Liver (tissue), 9 donors: Measurements from ENCODE around the gene OR10P1. TPM values are rescaled to one million over a fixed set of nuclear protein-coding genes. Genes with fewer than 3 reads are reported as not detected.

Source experiments
- DNase-seq: peaks from one replicate; pipeline ENCODE4 v3.0.0-alpha.2; 2017; ENCODE audit warnings: low spot score
- H3K27ac ChIP-seq, 2 donors: one replicate each; pipeline ENCODE4 v1.7.0; 2013; ENCODE audit warnings: inconsistent platforms in 2 of 2, low read length in 2 of 2, control low read depth in 1 of 2, low read depth in 1 of 2, mild to moderate bottlenecking in 1 of 2
- H3K27me3 ChIP-seq, 4 donors: one replicate each; pipeline versions ENCODE4 v1.6.1 to v1.7.0; 2013; ENCODE audit warnings: low read length in 3 of 4, inconsistent platforms in 1 of 4, mild to moderate bottlenecking in 1 of 4, moderate library complexity in 1 of 4; ENCODE audit not compliant: control insufficient read depth in 4 of 4, insufficient read depth in 4 of 4
- H3K36me3 ChIP-seq, 4 donors: one replicate each; pipeline versions ENCODE4 v1.6.1 to v1.7.0; 2013; ENCODE audit warnings: low read length in 3 of 4, mild to moderate bottlenecking in 3 of 4, low read depth in 1 of 4, moderate library complexity in 1 of 4; ENCODE audit not compliant: control insufficient read depth in 4 of 4, insufficient read depth in 3 of 4
- H3K4me1 ChIP-seq, 4 donors: one replicate each; pipeline versions ENCODE4 v1.6.1 to v1.7.0; 2013; ENCODE audit warnings: low read length in 3 of 4, mild to moderate bottlenecking in 3 of 4, moderate library complexity in 1 of 4; ENCODE audit not compliant: control insufficient read depth in 4 of 4, insufficient read depth in 4 of 4
- H3K4me3 ChIP-seq, 3 donors: one replicate each; pipeline versions ENCODE4 v1.6.1 to v1.7.0; 2013; ENCODE audit warnings: low read length in 3 of 3, control low read depth in 1 of 3, low read depth in 1 of 3, mild to moderate bottlenecking in 1 of 3
- H3K9ac ChIP-seq, 2 donors: one replicate each; pipeline ENCODE4 v1.7.0; 2013; ENCODE audit warnings: low read length in 2 of 2, mild to moderate bottlenecking in 2 of 2, moderate library complexity in 2 of 2, control low read depth in 1 of 2, low read depth in 1 of 2
- H3K9me3 ChIP-seq, 4 donors: one replicate each; pipeline versions ENCODE4 v1.6.1 to v1.7.0; 2013; ENCODE audit warnings: low read length in 3 of 4; ENCODE audit not compliant: control insufficient read depth in 4 of 4
- CTCF ChIP-seq: fragments of 150-350 bp; IDR thresholded peaks from 2 replicates; pipeline ENCODE4 v1.5.1; 2017; ENCODE audit warnings: improper control_type of control experiment, low read depth, low read length; ENCODE audit not compliant: missing input control
- EGR1 ChIP-seq, 2 donors: IDR thresholded peaks; 2 replicates each; pipeline ENCODE4 v1.6.1; 2016 to 2018; ENCODE audit warnings: antibody characterized with exemption in 2 of 2, low read depth in 2 of 2
- FOXA1 ChIP-seq: IDR thresholded peaks from 2 replicates; pipeline ENCODE4 v1.6.1; 2016; ENCODE audit warnings: antibody characterized with exemption
- FOXA2 ChIP-seq: IDR thresholded peaks from 2 replicates; pipeline ENCODE4 v1.6.1; 2016; ENCODE audit warnings: antibody characterized with exemption
- GABPA ChIP-seq, 2 donors: IDR thresholded peaks in 1 of 2; conservative IDR thresholded peaks in 1 of 2; 2 replicates each; pipeline ENCODE4 v1.6.1; 2016; ENCODE audit warnings: antibody characterized with exemption in 2 of 2, mild to moderate bottlenecking in 1 of 2, moderate library complexity in 1 of 2
- HNF4A ChIP-seq, 2 donors: conservative IDR thresholded peaks; 2 replicates each; pipeline ENCODE4 v1.6.1; 2016; ENCODE audit warnings: antibody characterized with exemption in 2 of 2, mild to moderate bottlenecking in 2 of 2
- HNF4G ChIP-seq: IDR thresholded peaks from 2 replicates; pipeline ENCODE4 v1.6.1; 2016; ENCODE audit warnings: antibody characterized with exemption
- JUND ChIP-seq, 2 donors: IDR thresholded peaks; 2 replicates each; pipeline ENCODE4 v1.6.1; 2016; ENCODE audit warnings: antibody characterized with exemption in 2 of 2
- NR2F2 ChIP-seq: IDR thresholded peaks from 2 replicates; pipeline ENCODE4 v1.6.1; 2016; ENCODE audit warnings: antibody characterized with exemption
- RAD21 ChIP-seq, 2 donors: IDR thresholded peaks; 2 replicates each; pipeline ENCODE4 v1.6.1; 2016; ENCODE audit warnings: antibody characterized with exemption in 2 of 2, mild to moderate bottlenecking in 2 of 2
- RXRA ChIP-seq, 2 donors: IDR thresholded peaks; 2 replicates each; pipeline ENCODE4 v1.6.1; 2017 to 2018; ENCODE audit warnings: antibody characterized with exemption in 2 of 2, mild to moderate bottlenecking in 1 of 2
- SP1 ChIP-seq: IDR thresholded peaks from 2 replicates; pipeline ENCODE4 v1.6.1; 2018; ENCODE audit warnings: antibody characterized with exemption, mild to moderate bottlenecking
- TAF1 ChIP-seq: conservative IDR thresholded peaks from 2 replicates; pipeline ENCODE4 v1.6.1; 2016; ENCODE audit warnings: antibody characterized with exemption, mild to moderate bottlenecking
- YY1 ChIP-seq: IDR thresholded peaks from 2 replicates; pipeline ENCODE4 v1.6.1; 2016; ENCODE audit warnings: antibody characterized with exemption, mild to moderate bottlenecking
- WGBS: extraction: QIAGEN DNeasy Blood & Tissue Kit; methylation state at CpG from one replicate; pipeline ENCODE4 v1.1.7; 2013; 5-methylcytosine and 5-hydroxymethylcytosine counted together
- polyA plus RNA-seq, 2 donors: library from polyadenylated mRNA; stranded (reverse) in 1 of 2; unstranded in 1 of 2; fragments of 200-250 nt in 1 of 2; fragments of >200 nt in 1 of 2; fragmentation: Nextera tagmentation in 1 of 2; extraction: Ambion mirVana in 1 of 2; gene quantifications; one replicate each; pipeline versions ENCODE4 v1.2.1 to v1.2.3, GENCODE V29; 2013 to 2015
- total RNA-seq, 2 donors: library from RNA; depleted of rRNA; stranded (reverse); fragments of >200 nt; gene quantifications; one replicate each; pipeline ENCODE4 v1.2.3, GENCODE V29; 2014
- TF ChIP-seq, protein P1 (sequence below): IDR thresholded peaks from 2 replicates; pipeline ENCODE4 v1.6.1; 2016; ENCODE audit warnings: antibody characterized with exemption
- TF ChIP-seq, protein P2 (sequence below): IDR thresholded peaks from 2 replicates; pipeline ENCODE4 v1.6.1; 2016; ENCODE audit warnings: antibody characterized with exemption
- TF ChIP-seq, protein P3 (sequence below): IDR thresholded peaks from 2 replicates; pipeline ENCODE4 v1.6.1; 2016; ENCODE audit warnings: antibody characterized with exemption, mild to moderate bottlenecking
- TF ChIP-seq, protein P4 (sequence below): IDR thresholded peaks from 2 replicates; pipeline ENCODE4 v1.6.1; 2016; ENCODE audit warnings: antibody characterized with exemption
- donor health status: healthy.
- donor health status: healthy.
- donor health status: healthy.
- donor health status: healthy.
- donor health status: healthy.

Gene OR10P1
- total and polyA plus RNA-seq, 4 donors = not detected

- Histone ChIP-seq H3K36me3 (no peaks in the 10 kb centered on the region), H3K9me3 (no peaks in the 10 kb centered on the region), H3K27ac (no peak overlapping the region), H3K27me3 (no peaks in the 10 kb centered on the region), H3K4me1 (no peaks in the 10 kb centered on the region), H3K4me3 (no peak overlapping the region), H3K9ac (no peak overlapping the region)
- TF ChIP-seq, protein P1, sequence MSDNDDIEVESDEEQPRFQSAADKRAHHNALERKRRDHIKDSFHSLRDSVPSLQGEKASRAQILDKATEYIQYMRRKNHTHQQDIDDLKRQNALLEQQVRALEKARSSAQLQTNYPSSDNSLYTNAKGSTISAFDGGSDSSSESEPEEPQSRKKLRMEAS = no peak
- no peak for TF ChIP-seq JUND (IDR thresholded peaks at IDR 0.05)
- TF ChIP-seq, protein P2, sequence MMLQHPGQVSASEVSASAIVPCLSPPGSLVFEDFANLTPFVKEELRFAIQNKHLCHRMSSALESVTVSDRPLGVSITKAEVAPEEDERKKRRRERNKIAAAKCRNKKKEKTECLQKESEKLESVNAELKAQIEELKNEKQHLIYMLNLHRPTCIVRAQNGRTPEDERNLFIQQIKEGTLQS = no peak
- TF ChIP-seq RXRA (IDR thresholded peaks at IDR 0.05) = no peak
- no peak for TF ChIP-seq EGR1 (IDR thresholded peaks at IDR 0.05; ENCODE audit: low read depth in 2 of 2)
- no peak for TF ChIP-seq CTCF
- TF ChIP-seq, protein P3, sequence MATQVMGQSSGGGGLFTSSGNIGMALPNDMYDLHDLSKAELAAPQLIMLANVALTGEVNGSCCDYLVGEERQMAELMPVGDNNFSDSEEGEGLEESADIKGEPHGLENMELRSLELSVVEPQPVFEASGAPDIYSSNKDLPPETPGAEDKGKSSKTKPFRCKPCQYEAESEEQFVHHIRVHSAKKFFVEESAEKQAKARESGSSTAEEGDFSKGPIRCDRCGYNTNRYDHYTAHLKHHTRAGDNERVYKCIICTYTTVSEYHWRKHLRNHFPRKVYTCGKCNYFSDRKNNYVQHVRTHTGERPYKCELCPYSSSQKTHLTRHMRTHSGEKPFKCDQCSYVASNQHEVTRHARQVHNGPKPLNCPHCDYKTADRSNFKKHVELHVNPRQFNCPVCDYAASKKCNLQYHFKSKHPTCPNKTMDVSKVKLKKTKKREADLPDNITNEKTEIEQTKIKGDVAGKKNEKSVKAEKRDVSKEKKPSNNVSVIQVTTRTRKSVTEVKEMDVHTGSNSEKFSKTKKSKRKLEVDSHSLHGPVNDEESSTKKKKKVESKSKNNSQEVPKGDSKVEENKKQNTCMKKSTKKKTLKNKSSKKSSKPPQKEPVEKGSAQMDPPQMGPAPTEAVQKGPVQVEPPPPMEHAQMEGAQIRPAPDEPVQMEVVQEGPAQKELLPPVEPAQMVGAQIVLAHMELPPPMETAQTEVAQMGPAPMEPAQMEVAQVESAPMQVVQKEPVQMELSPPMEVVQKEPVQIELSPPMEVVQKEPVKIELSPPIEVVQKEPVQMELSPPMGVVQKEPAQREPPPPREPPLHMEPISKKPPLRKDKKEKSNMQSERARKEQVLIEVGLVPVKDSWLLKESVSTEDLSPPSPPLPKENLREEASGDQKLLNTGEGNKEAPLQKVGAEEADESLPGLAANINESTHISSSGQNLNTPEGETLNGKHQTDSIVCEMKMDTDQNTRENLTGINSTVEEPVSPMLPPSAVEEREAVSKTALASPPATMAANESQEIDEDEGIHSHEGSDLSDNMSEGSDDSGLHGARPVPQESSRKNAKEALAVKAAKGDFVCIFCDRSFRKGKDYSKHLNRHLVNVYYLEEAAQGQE = no peak
- TF ChIP-seq, protein P4, sequence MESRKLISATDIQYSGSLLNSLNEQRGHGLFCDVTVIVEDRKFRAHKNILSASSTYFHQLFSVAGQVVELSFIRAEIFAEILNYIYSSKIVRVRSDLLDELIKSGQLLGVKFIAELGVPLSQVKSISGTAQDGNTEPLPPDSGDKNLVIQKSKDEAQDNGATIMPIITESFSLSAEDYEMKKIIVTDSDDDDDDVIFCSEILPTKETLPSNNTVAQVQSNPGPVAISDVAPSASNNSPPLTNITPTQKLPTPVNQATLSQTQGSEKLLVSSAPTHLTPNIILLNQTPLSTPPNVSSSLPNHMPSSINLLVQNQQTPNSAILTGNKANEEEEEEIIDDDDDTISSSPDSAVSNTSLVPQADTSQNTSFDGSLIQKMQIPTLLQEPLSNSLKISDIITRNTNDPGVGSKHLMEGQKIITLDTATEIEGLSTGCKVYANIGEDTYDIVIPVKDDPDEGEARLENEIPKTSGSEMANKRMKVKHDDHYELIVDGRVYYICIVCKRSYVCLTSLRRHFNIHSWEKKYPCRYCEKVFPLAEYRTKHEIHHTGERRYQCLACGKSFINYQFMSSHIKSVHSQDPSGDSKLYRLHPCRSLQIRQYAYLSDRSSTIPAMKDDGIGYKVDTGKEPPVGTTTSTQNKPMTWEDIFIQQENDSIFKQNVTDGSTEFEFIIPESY = no peak
- no peak for TF ChIP-seq NR2F2
- TF ChIP-seq YY1 = no peak
- no peak for TF ChIP-seq FOXA1
- TF ChIP-seq FOXA2 = no peak
- no peak for TF ChIP-seq GABPA (IDR thresholded peaks at IDR 0.05 in 1 of 2, conservative IDR thresholded peaks at IDR 0.05 in 1 of 2)
- no peak for TF ChIP-seq RAD21 (IDR thresholded peaks at IDR 0.05)
- TF ChIP-seq HNF4A (conservative IDR thresholded peaks at IDR 0.05) = no peak
- no peak for TF ChIP-seq TAF1
- no peak for TF ChIP-seq SP1
- no peak for TF ChIP-seq HNF4G
- DNase-seq = no peak
- WGBS = 44% methylated on average over 1 of the region's 1 CpG
Observed at GRCh38 chr12:55631056-55631455, 5.6 kb upstream of the OR10P1 start.
